Keratinocyte (primary cell): ENCODE data around the gene ALDH1A3. TPM values are rescaled to one million over a fixed set of nuclear protein-coding genes. Genes with fewer than 3 reads are reported as not detected.

Experiments
- DNase-seq: peaks from one replicate; pipeline ENCODE4 v3.0.0-alpha.2; 2011; ENCODE audit warnings: low read depth, missing footprints, low spot score
- FAIRE-seq: peaks from 2 replicates; lab custom pipeline; 2011; peaks lifted over from hg19 to GRCh38; lab: Jason Lieb, UNC
- H2AFZ ChIP-seq: 2 replicates; pipeline ENCODE4 v1.6.0; 2012; ENCODE audit warnings: low read length, control low read depth, inconsistent platforms; ENCODE audit not compliant: control insufficient read depth
- H3K27ac ChIP-seq: 2 replicates; pipeline ENCODE4 v1.5.1; 2011; ENCODE audit warnings: low read length; ENCODE audit not compliant: control insufficient read depth, insufficient read depth
- H3K27me3 ChIP-seq: 3 replicates; pipeline ENCODE4 v1.6.0; 2011; ENCODE audit warnings: low read length; ENCODE audit not compliant: control insufficient read depth, insufficient read depth; ENCODE audit errors: extremely low read depth
- H3K36me3 ChIP-seq, 2 experiments: 2 replicates in 1 of 2; 3 replicates in 1 of 2; pipeline ENCODE4 v1.5.1; 2011; ENCODE audit warnings: low read length in 2 of 2, mild to moderate bottlenecking in 1 of 2; ENCODE audit not compliant: control insufficient read depth in 2 of 2, insufficient read depth in 2 of 2; ENCODE audit errors: extremely low read depth in 1 of 2
- H3K4me1 ChIP-seq: 3 replicates; pipeline ENCODE4 v1.5.1; 2011; ENCODE audit warnings: low read length; ENCODE audit not compliant: control insufficient read depth, insufficient read depth; ENCODE audit errors: extremely low read depth
- H3K4me2 ChIP-seq: 3 replicates; pipeline ENCODE4 v1.6.0; 2011; ENCODE audit warnings: low read depth, low read length; ENCODE audit not compliant: control insufficient read depth, insufficient read depth; ENCODE audit errors: extremely low read depth
- H3K4me3 ChIP-seq, 3 experiments: fragments of 200-600 bp in 1 of 3; sonication (generic) in 1 of 3; 2 replicates in 2 of 3; 3 replicates in 1 of 3; pipeline ENCODE4 v1.5.1; 2011 to 2016; ENCODE audit warnings: low read length in 3 of 3, mild to moderate bottlenecking in 3 of 3, control low read depth in 2 of 3, inconsistent platforms in 1 of 3, low read depth in 1 of 3, mixed read lengths in 1 of 3, mixed run types in 1 of 3, moderate library complexity in 1 of 3; ENCODE audit not compliant: control insufficient read depth in 2 of 3, insufficient read depth in 2 of 3; ENCODE audit errors: extremely low read depth in 1 of 3
- H3K79me2 ChIP-seq: 2 replicates; pipeline ENCODE4 v1.6.0; 2012; ENCODE audit warnings: low read length; ENCODE audit not compliant: control insufficient read depth, insufficient read depth
- H3K9ac ChIP-seq: 3 replicates; pipeline ENCODE4 v1.6.0; 2011; ENCODE audit warnings: low read length; ENCODE audit not compliant: control insufficient read depth, insufficient read depth; ENCODE audit errors: extremely low read depth
- H3K9me1 ChIP-seq: 3 replicates; pipeline ENCODE4 v1.6.0; 2011; ENCODE audit warnings: low read length; ENCODE audit not compliant: control insufficient read depth, insufficient read depth; ENCODE audit errors: extremely low read depth
- H3K9me3 ChIP-seq: 2 replicates; pipeline ENCODE4 v1.5.1; 2012; ENCODE audit warnings: low read depth, low read length; ENCODE audit not compliant: control insufficient read depth
- H4K20me1 ChIP-seq: 3 replicates; pipeline ENCODE4 v1.6.0; 2011; ENCODE audit warnings: low read length; ENCODE audit not compliant: control insufficient read depth, insufficient read depth; ENCODE audit errors: extremely low read depth
- EZH2 ChIP-seq: IDR thresholded peaks from one replicate; pipeline ENCODE4 v1.6.1; 2012; ENCODE audit warnings: inconsistent platforms, mild to moderate bottlenecking, low read length, moderate library complexity
- dilution Hi-C: fragments of 300-500 bp; cut with MboI; formaldehyde crosslinking; loops from one replicate; pipeline ENCODE4 v1.7.0; 2020; ENCODE audit warnings: low sequenced_read_pairs; ENCODE audit not compliant: extremely low pct_ligation_motif_present
- polyA plus RNA-seq, 5 experiments: library from polyadenylated mRNA; depleted of rRNA in 3 of 5; stranded (reverse) in 3 of 5; stranded (forward) in 1 of 5; unstranded in 1 of 5; fragments of >200 nt; gene quantifications; 1 replicate in 1 of 5; 2 replicates in 3 of 5; 3 replicates in 1 of 5; pipeline versions ENCODE4 v1.2.1 to v1.2.3, GENCODE V29; 2011 to 2012; ENCODE audit warnings: missing spikeins in 2 of 5, low read depth in 1 of 5, low replicate concordance in 1 of 5
- TF ChIP-seq, protein P1 (sequence below), 3 experiments: IDR thresholded peaks in 1 of 3; conservative IDR thresholded peaks in 1 of 3; optimal IDR thresholded peaks in 1 of 3; 2 replicates in 2 of 3; 3 replicates in 1 of 3; pipeline versions ENCODE3 to v1.5.1; 2011; ENCODE audit warnings: low read length in 3 of 3, mild to moderate bottlenecking in 3 of 3, moderate library complexity in 2 of 3, control low read depth in 1 of 3, inconsistent platforms in 1 of 3; ENCODE audit not compliant: insufficient read depth in 2 of 3; ENCODE audit errors: extremely low read depth in 1 of 3

Gene ALDH1A3
- polyA plus RNA-seq, 1 donor (not counting 4 experiments of a cell fraction or from before 2014, with no cell fraction given): 218 TPM

DNA sequence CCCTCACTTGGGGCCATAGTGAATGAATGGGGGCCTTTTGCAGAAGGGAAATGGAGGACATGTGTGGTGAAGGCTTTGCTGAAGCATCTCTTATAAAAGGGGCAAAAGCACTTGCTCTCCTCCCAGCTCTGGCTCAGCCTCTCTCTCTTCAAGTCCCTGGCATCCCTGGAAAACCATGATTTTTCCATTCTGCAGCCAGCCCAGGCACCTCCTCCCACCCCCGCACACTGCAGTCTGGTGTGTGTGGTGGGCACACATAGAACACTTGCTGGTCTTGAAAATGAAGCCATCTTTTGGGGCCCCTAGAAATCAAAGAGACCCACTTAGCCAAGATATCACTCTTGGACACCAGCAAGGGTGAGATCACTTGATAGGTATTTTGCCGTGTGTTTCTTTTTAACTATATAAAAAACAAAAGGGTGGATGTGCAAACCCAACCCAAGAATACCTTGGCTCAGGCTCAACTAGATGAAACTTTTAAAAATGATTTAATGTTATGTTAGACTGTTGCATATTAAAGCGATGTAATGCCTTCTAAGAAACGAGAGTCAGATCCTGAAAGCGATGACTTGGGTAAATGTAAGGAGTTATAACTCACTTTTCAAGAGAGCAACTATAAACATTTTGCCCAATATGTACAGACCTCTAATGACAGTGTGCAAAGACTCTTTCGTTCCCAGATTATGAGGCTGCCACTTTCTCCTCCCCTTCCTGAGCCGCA lies 16.4 kb upstream of the ALDH1A3 start:
- DNase-seq: no peak
- Histone ChIP-seq H3K27ac (no peak overlapping the region), H3K27me3 (no peaks in the 10 kb centered on the region), H2AFZ (no peak overlapping the region), H4K20me1 (no peaks in the 10 kb centered on the region), H3K9me1 (no peaks in the 10 kb centered on the region), H3K79me2 (no peaks in the 10 kb centered on the region), H3K4me1 (no peaks in the 10 kb centered on the region), H3K4me2 (no peak overlapping the region), H3K4me3 (no peak overlapping the region), H3K9me3 (peaks cover 4% of the 10 kb centered on the region), H3K36me3 (no peaks in the 10 kb centered on the region), H3K9ac (no peak overlapping the region)
- dilution Hi-C loops: no loop called here
- no peak for FAIRE-seq
- TF ChIP-seq, protein P1, sequence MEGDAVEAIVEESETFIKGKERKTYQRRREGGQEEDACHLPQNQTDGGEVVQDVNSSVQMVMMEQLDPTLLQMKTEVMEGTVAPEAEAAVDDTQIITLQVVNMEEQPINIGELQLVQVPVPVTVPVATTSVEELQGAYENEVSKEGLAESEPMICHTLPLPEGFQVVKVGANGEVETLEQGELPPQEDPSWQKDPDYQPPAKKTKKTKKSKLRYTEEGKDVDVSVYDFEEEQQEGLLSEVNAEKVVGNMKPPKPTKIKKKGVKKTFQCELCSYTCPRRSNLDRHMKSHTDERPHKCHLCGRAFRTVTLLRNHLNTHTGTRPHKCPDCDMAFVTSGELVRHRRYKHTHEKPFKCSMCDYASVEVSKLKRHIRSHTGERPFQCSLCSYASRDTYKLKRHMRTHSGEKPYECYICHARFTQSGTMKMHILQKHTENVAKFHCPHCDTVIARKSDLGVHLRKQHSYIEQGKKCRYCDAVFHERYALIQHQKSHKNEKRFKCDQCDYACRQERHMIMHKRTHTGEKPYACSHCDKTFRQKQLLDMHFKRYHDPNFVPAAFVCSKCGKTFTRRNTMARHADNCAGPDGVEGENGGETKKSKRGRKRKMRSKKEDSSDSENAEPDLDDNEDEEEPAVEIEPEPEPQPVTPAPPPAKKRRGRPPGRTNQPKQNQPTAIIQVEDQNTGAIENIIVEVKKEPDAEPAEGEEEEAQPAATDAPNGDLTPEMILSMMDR (optimal IDR thresholded peaks at IDR 0.05 in 1 of 3, IDR thresholded peaks at IDR 0.05 in 1 of 3, conservative IDR thresholded peaks at IDR 0.05 in 1 of 3; ENCODE audit: extremely low read depth in 1 of 3, insufficient read depth in 2 of 3, low read length in 3 of 3): no peak
- TF ChIP-seq EZH2: no peak

DNA sequence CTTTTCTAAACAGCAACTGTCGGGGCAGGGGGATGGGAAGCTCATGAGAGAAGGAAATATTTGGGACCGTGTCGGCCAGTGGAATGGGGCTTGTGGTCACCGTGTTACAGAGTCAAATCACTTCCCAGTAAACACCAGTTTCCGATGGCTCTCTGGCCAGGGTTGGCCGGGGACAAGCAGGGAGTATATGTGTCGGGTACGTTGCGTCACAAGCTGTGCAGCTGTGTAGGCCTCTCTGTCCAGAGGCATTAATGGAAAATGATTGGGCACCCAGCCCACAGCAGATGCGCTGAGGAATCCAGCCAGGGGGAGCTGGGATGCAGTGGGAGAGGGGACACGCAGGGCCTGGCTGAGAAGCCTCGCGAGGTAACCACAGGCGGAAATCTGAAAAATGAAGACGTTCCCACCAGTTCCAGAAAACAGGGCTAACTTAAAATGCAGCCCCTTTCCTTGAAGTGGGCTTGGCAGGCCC lies 15.8 kb upstream of the ALDH1A3 start:
- no peaks in the 10 kb centered on the region for H4K20me1 ChIP-seq
- no peaks in the 10 kb centered on the region for H3K36me3 ChIP-seq
- no peaks in the 10 kb centered on the region for H3K27me3 ChIP-seq
- no peak overlapping the region for H3K27ac ChIP-seq
- no peaks in the 10 kb centered on the region for H3K4me1 ChIP-seq
- no peak overlapping the region for H2AFZ ChIP-seq
- peaks cover 4% of the 10 kb centered on the region for H3K9me3 ChIP-seq
- H3K9me1 ChIP-seq: no peaks in the 10 kb centered on the region
- dilution Hi-C loops: no loop called here
- no peak for TF ChIP-seq EZH2
- TF ChIP-seq, protein P1 (optimal IDR thresholded peaks at IDR 0.05 in 1 of 3, IDR thresholded peaks at IDR 0.05 in 1 of 3, conservative IDR thresholded peaks at IDR 0.05 in 1 of 3; ENCODE audit: extremely low read depth in 1 of 3, insufficient read depth in 2 of 3, low read length in 3 of 3): no peak
- no peak for DNase-seq
- no peak overlapping the region for H3K4me3 ChIP-seq
- H3K79me2 ChIP-seq: no peaks in the 10 kb centered on the region
- H3K9ac ChIP-seq: no peak overlapping the region
- no peak for FAIRE-seq
- no peak overlapping the region for H3K4me2 ChIP-seq
